Left hindlimb (tissue), 1 donor: Measurements from ENCODE around the gene THAP7.
"Not testable (repeated sequence)": the region's sequence is repeated elsewhere in the genome, so short reads cannot be mapped to it uniquely, and the experiment has no call there.

Experiments used
- DNase-seq: peaks from one replicate; pipeline ENCODE4 v3.0.0-alpha.2; 2018

THAP7 gene

GRCh38 chr22:21012446-21013407, 10.8 kb upstream of the THAP7 start:
- no peak for DNase-seq

- no peak for DNase-seq
These were observed 8.7 kb upstream of the THAP7 start for GRCh38 chr22:21010426-21011113.

- no peak for DNase-seq
These were observed 7.9 kb upstream of the THAP7 start for GRCh38 chr22:21009638-21010425.

GRCh38 chr22:21009208-21009607, 7.3 kb upstream of the THAP7 start:
- not testable (repeated sequence) for DNase-seq

- DNase-seq = peak; percentile 27
These were observed 1.9 kb upstream of the THAP7 start for GRCh38 chr22:21003782-21004181.

- no peak for DNase-seq
These were observed 824 bp downstream of the THAP7 start for GRCh38 chr22:21000987-21001600.

- no peak for DNase-seq
These were observed 1.5 kb downstream of the THAP7 start for GRCh38 chr22:21000207-21000986.

GRCh38 chr22:20999350-21000206, 2.3 kb downstream of the THAP7 start:
- DNase-seq = no peak

- DNase-seq = no peak
These were observed 3.2 kb downstream of the THAP7 start for GRCh38 chr22:20998411-20999336.

- DNase-seq = no peak
These were observed 4.2 kb downstream of the THAP7 start for GRCh38 chr22:20997536-20998257.

- DNase-seq = no peak
These were observed 5.1 kb downstream of the THAP7 start for GRCh38 chr22:20996598-20997535.

GRCh38 chr22:20996031-20996410, 5.9 kb downstream of the THAP7 start:
- DNase-seq = no peak

GRCh38 chr22:20995329-20996030, 6.4 kb downstream of the THAP7 start:
- DNase-seq = no peak

GRCh38 chr22:20994902-20995241, 7.0 kb downstream of the THAP7 start:
- no peak for DNase-seq

GRCh38 chr22:20994128-20994901, 7.6 kb downstream of the THAP7 start:
- DNase-seq = no peak

- no peak for DNase-seq
These were observed 8.4 kb downstream of the THAP7 start for GRCh38 chr22:20993304-20994127.
